Mesothelial cell of epicardium (in vitro differentiated cells): ENCODE measurements around the gene ENTPD6. TPM values are rescaled to one million over a fixed set of nuclear protein-coding genes. Genes with fewer than 3 reads are reported as not detected.

ENCODE experiments used
- DNase-seq, 2 experiments: peaks; one replicate each; pipeline ENCODE4 v3.0.0; 2021; ENCODE audit warnings: low spot score in 2 of 2; ENCODE audit not compliant: unreplicated experiment in 2 of 2
- H3K27ac Mint-ChIP-seq: 2 replicates; pipeline ENCODE4 v1.8.0; 2021; ENCODE audit warnings: mixed read lengths
- H3K27me3 Mint-ChIP-seq: 2 replicates; pipeline ENCODE4 v1.8.0; 2021; ENCODE audit warnings: low read depth, mixed read lengths
- H3K36me3 Mint-ChIP-seq: 2 replicates; pipeline ENCODE4 v1.8.0; 2021; ENCODE audit warnings: mixed read lengths
- H3K4me1 Mint-ChIP-seq: 2 replicates; pipeline ENCODE4 v1.8.0; 2021; ENCODE audit warnings: mixed read lengths
- H3K4me3 Mint-ChIP-seq: 2 replicates; pipeline ENCODE4 v1.8.0; 2021; ENCODE audit warnings: mild to moderate bottlenecking, moderate library complexity, mixed read lengths
- H3K9me3 Mint-ChIP-seq: 2 replicates; pipeline ENCODE4 v1.8.0; 2021; ENCODE audit warnings: mixed read lengths
- CTCF ChIP-seq: fragments of 200-600 bp; sonication (generic); IDR thresholded peaks from one replicate; pipeline ENCODE4 v1.5.0; 2021; ENCODE audit warnings: antibody characterized with exemption; ENCODE audit not compliant: unreplicated experiment
- total RNA-seq: library from RNA; stranded (reverse); gene quantifications from 3 replicates; pipeline ENCODE4 v1.2.1, GENCODE V29; 2021

The ENTPD6 gene
- total RNA-seq, 1 donor from 2014 or later, result 59.3 TPM

- H3K27me3 Mint-ChIP-seq, result no peaks in the 10 kb centered on the region
- H3K4me1 Mint-ChIP-seq, result peaks cover 3% of the 10 kb centered on the region
- H3K4me3 Mint-ChIP-seq, result no peak overlapping the region
- no peak overlapping the region for H3K27ac Mint-ChIP-seq
- peaks cover 23% of the 10 kb centered on the region for H3K36me3 Mint-ChIP-seq
- TF ChIP-seq CTCF, result no peak
- no peak for DNase-seq
- no peaks in the 10 kb centered on the region for H3K9me3 Mint-ChIP-seq
Observed at GRCh38 chr20:25212242-25212641, 16.7 kb downstream of the ENTPD6 start.

- H3K27ac Mint-ChIP-seq, result no peak overlapping the region
- no peak overlapping the region for H3K4me3 Mint-ChIP-seq
- no peaks in the 10 kb centered on the region for H3K27me3 Mint-ChIP-seq
- H3K4me1 Mint-ChIP-seq, result no peaks in the 10 kb centered on the region
- no peaks in the 10 kb centered on the region for H3K9me3 Mint-ChIP-seq
- H3K36me3 Mint-ChIP-seq, result peaks cover 20% of the 10 kb centered on the region
- no peak for TF ChIP-seq CTCF
- no peak for DNase-seq
Observed at GRCh38 chr20:25213566-25214425, 18.3 kb downstream of the ENTPD6 start.

- Mint-ChIP-seq H3K27me3 (no peaks in the 10 kb centered on the region), H3K4me1 (no peaks in the 10 kb centered on the region), H3K36me3 (peaks cover 22% of the 10 kb centered on the region), H3K27ac (no peak overlapping the region), H3K4me3 (no peak overlapping the region), H3K9me3 (no peaks in the 10 kb centered on the region)
- no peak for TF ChIP-seq CTCF
- DNase-seq, result no peak
Observed at GRCh38 chr20:25214426-25214790, 18.9 kb downstream of the ENTPD6 start.

- H3K4me1 Mint-ChIP-seq, result no peaks in the 10 kb centered on the region
- no peaks in the 10 kb centered on the region for H3K27me3 Mint-ChIP-seq
- TF ChIP-seq CTCF, result no peak
- H3K27ac Mint-ChIP-seq, result no peak overlapping the region
- H3K9me3 Mint-ChIP-seq, result no peaks in the 10 kb centered on the region
- no peak for DNase-seq
- peaks cover 18% of the 10 kb centered on the region for H3K36me3 Mint-ChIP-seq
- H3K4me3 Mint-ChIP-seq, result no peak overlapping the region
Observed at GRCh38 chr20:25214819-25215218, 19.3 kb downstream of the ENTPD6 start.

GRCh38 chr20:25215521-25215920 is 20.0 kb downstream of the ENTPD6 start:
- no peaks in the 10 kb centered on the region for H3K27me3 Mint-ChIP-seq
- H3K36me3 Mint-ChIP-seq, result peaks cover 17% of the 10 kb centered on the region
- no peak for DNase-seq
- H3K27ac Mint-ChIP-seq, result no peak overlapping the region
- no peaks in the 10 kb centered on the region for H3K4me1 Mint-ChIP-seq
- no peak overlapping the region for H3K4me3 Mint-ChIP-seq
- H3K9me3 Mint-ChIP-seq, result no peaks in the 10 kb centered on the region
- TF ChIP-seq CTCF, result no peak
